MM.1S (cell line): Measurements from ENCODE around the gene DDHD1.
"Not testable (repeated sequence)": the region's sequence is repeated elsewhere in the genome, so short reads cannot be mapped to it uniquely, and the experiment has no call there.

Experiments
- DNase-seq: peaks from one replicate; pipeline ENCODE4 v3.0.0-alpha.2; 2015
- H2AFZ ChIP-seq: fragments of 300-600 bp; sonication (generic); 2 replicates; pipeline ENCODE4 v1.6.0; 2016; ENCODE audit warnings: antibody characterized with exemption, low read length
- H3F3A ChIP-seq: fragments of 300-600 bp; sonication (generic); 2 replicates; pipeline ENCODE4 v1.6.1; 2016; ENCODE audit warnings: mild to moderate bottlenecking, antibody characterized with exemption, low read length, moderate library complexity, mixed read lengths; ENCODE audit not compliant: insufficient read depth
- H3K27ac ChIP-seq: fragments of 300-600 bp; sonication (generic); 2 replicates; pipeline ENCODE4 v1.5.1; 2016; ENCODE audit warnings: mild to moderate bottlenecking, low read length
- H3K27me3 ChIP-seq: fragments of 300-600 bp; sonication (generic); replicated peaks from 2 replicates; pipeline ENCODE4 v1.6.0; 2016; ENCODE audit warnings: low read length; ENCODE audit not compliant: insufficient read depth
- H3K36me3 ChIP-seq: fragments of 300-600 bp; sonication (generic); replicated peaks from 2 replicates; pipeline ENCODE4 v1.6.1; 2016; ENCODE audit warnings: mild to moderate bottlenecking, low read length, mixed read lengths; ENCODE audit not compliant: insufficient read depth
- H3K4me1 ChIP-seq: fragments of 300-600 bp; sonication (generic); 2 replicates; pipeline ENCODE4 v1.6.1; 2016; ENCODE audit warnings: low read length, mixed read lengths
- H3K4me2 ChIP-seq: fragments of 300-600 bp; sonication (generic); 2 replicates; pipeline ENCODE4 v1.6.0; 2016; ENCODE audit warnings: low read depth, low read length
- H3K4me3 ChIP-seq: fragments of 300-600 bp; sonication (generic); 2 replicates; pipeline ENCODE4 v1.5.1; 2016; ENCODE audit warnings: low read length, mixed read lengths
- H3K79me2 ChIP-seq: fragments of 300-600 bp; sonication (generic); 2 replicates; pipeline ENCODE4 v1.6.1; 2016; ENCODE audit warnings: mixed run types, low read length, mixed read lengths
- H3K9ac ChIP-seq: fragments of 300-600 bp; sonication (generic); 2 replicates; pipeline ENCODE4 v1.6.1; 2016; ENCODE audit warnings: low read length, mixed read lengths
- H3K9me2 ChIP-seq: fragments of 300-600 bp; sonication (generic); replicated peaks from 2 replicates; pipeline ENCODE4 v1.6.1; 2016; ENCODE audit warnings: mild to moderate bottlenecking, low read length, mixed read lengths; ENCODE audit not compliant: insufficient read depth
- H3K9me3 ChIP-seq: fragments of 300-600 bp; sonication (generic); replicated peaks from 2 replicates; pipeline ENCODE4 v1.6.1; 2016; ENCODE audit warnings: mild to moderate bottlenecking, low read length, mixed read lengths; ENCODE audit not compliant: insufficient read depth
- H4K20me1 ChIP-seq: fragments of 300-600 bp; sonication (generic); 2 replicates; pipeline ENCODE4 v1.6.1; 2016; ENCODE audit warnings: mild to moderate bottlenecking, low read length, moderate library complexity, mixed read lengths; ENCODE audit not compliant: insufficient read depth
- CTCF ChIP-seq: fragments of 300-600 bp; sonication (generic); IDR thresholded peaks from 2 replicates; pipeline ENCODE4 v1.5.1; 2016; ENCODE audit warnings: antibody characterized with exemption, low read length, mixed read lengths
- EZH2 ChIP-seq: fragments of 300-600 bp; sonication (generic); optimal IDR thresholded peaks from 2 replicates; pipeline ENCODE3; 2017; ENCODE audit warnings: low read depth, mild to moderate bottlenecking, antibody characterized with exemption, low read length, mixed read lengths
- EZH2phosphoT487 ChIP-seq: fragments of 300-600 bp; sonication (generic); IDR thresholded peaks from 2 replicates; pipeline ENCODE4 v1.6.1; 2018; ENCODE audit warnings: antibody characterized with exemption, low read length

The DDHD1 gene

GRCh38 chr14:53186532-53186931 is 33.4 kb upstream of the DDHD1 start:
- no peaks in the 10 kb centered on the region for H3F3A ChIP-seq
- H3K27ac ChIP-seq: no peak overlapping the region
- no peak overlapping the region for H3K4me3 ChIP-seq
- TF ChIP-seq EZH2: no peak
- no peak for TF ChIP-seq CTCF
- no peak for TF ChIP-seq EZH2phosphoT487
- H3K9me2 ChIP-seq: no peaks in the 10 kb centered on the region
- no peaks in the 10 kb centered on the region for H3K4me1 ChIP-seq
- H3K9ac ChIP-seq: no peak overlapping the region
- H3K36me3 ChIP-seq: no peaks in the 10 kb centered on the region
- no peaks in the 10 kb centered on the region for H3K9me3 ChIP-seq
- no peaks in the 10 kb centered on the region for H4K20me1 ChIP-seq
- no peak overlapping the region for H2AFZ ChIP-seq
- no peaks in the 10 kb centered on the region for H3K27me3 ChIP-seq
- DNase-seq: no peak
- no peaks in the 10 kb centered on the region for H3K79me2 ChIP-seq
- no peak overlapping the region for H3K4me2 ChIP-seq

GRCh38 chr14:53183611-53184010 is 30.5 kb upstream of the DDHD1 start:
- H3K27ac ChIP-seq: no peak overlapping the region

GRCh38 chr14:53183056-53183455 is 29.9 kb upstream of the DDHD1 start:
- H2AFZ ChIP-seq: no peak overlapping the region
- TF ChIP-seq EZH2: no peak
- TF ChIP-seq EZH2phosphoT487: no peak
- no peak for TF ChIP-seq CTCF
- no peaks in the 10 kb centered on the region for H3K9me3 ChIP-seq
- H3K4me3 ChIP-seq: no peak overlapping the region
- H3K4me2 ChIP-seq: no peak overlapping the region
- H3K27ac ChIP-seq: no peak overlapping the region
- H3K36me3 ChIP-seq: no peaks in the 10 kb centered on the region
- H3F3A ChIP-seq: no peaks in the 10 kb centered on the region
- no peaks in the 10 kb centered on the region for H4K20me1 ChIP-seq
- DNase-seq: no peak
- no peaks in the 10 kb centered on the region for H3K27me3 ChIP-seq
- H3K9me2 ChIP-seq: no peaks in the 10 kb centered on the region
- H3K79me2 ChIP-seq: no peaks in the 10 kb centered on the region
- no peaks in the 10 kb centered on the region for H3K4me1 ChIP-seq
- H3K9ac ChIP-seq: no peak overlapping the region

More at GRCh38 chr14:53183611-53184010, 30.5 kb upstream of the DDHD1 start:
- Histone ChIP-seq H3K9ac (no peak overlapping the region), H3K4me3 (no peak overlapping the region), H3K27me3 (no peaks in the 10 kb centered on the region), H3K4me1 (no peaks in the 10 kb centered on the region), H2AFZ (no peak overlapping the region), H4K20me1 (no peaks in the 10 kb centered on the region), H3K9me2 (no peaks in the 10 kb centered on the region), H3K9me3 (no peaks in the 10 kb centered on the region), H3F3A (no peaks in the 10 kb centered on the region), H3K79me2 (no peaks in the 10 kb centered on the region), H3K4me2 (no peak overlapping the region), H3K36me3 (no peaks in the 10 kb centered on the region)
- DNase-seq: no peak
- TF ChIP-seq EZH2: no peak
- TF ChIP-seq CTCF: no peak
- TF ChIP-seq EZH2phosphoT487: no peak

GRCh38 chr14:53181463-53182081 is 28.4 kb upstream of the DDHD1 start:
- H3K36me3 ChIP-seq, H3K4me2 ChIP-seq, H3K4me1 ChIP-seq, H4K20me1 ChIP-seq, H3K9ac ChIP-seq, H3K9me2 ChIP-seq, H2AFZ ChIP-seq, H3K27me3 ChIP-seq, H3F3A ChIP-seq, H3K79me2 ChIP-seq, DNase-seq, H3K4me3 ChIP-seq, H3K27ac ChIP-seq, H3K9me3 ChIP-seq: not testable (repeated sequence)
